ENCODE data around the gene GSK3B.

Gene GSK3B

GRCh38 chr3:120027226-120027625 is 67.0 kb downstream of the GSK3B start:
- no peak for TF ChIP-seq PATZ1 (CRISPR knock-in tag; IDR thresholded peaks at IDR 0.05; ENCODE audit: borderline replicate concordance)
- TF ChIP-seq CREB5 (CRISPR knock-in tag; IDR thresholded peaks at IDR 0.05; ENCODE audit: low read depth), result no peak
- no peak for TF ChIP-seq POU6F1 (CRISPR knock-in tag; IDR thresholded peaks at IDR 0.05; ENCODE audit: borderline replicate concordance, low read depth)
- TF ChIP-seq ESRRG (CRISPR knock-in tag; IDR thresholded peaks at IDR 0.05), result no peak
- TF ChIP-seq ZNF565 (CRISPR knock-in tag; conservative IDR thresholded peaks at IDR 0.05; ENCODE audit: low read depth), result no peak
- no peak for TF ChIP-seq PPARA (CRISPR knock-in tag; IDR thresholded peaks at IDR 0.05; ENCODE audit: borderline replicate concordance)
- no peak for TF ChIP-seq ARNTL (CRISPR knock-in tag; IDR thresholded peaks at IDR 0.05; ENCODE audit: borderline replicate concordance, low read depth)
- TF ChIP-seq TSHZ2 (CRISPR knock-in tag; IDR thresholded peaks at IDR 0.05), result no peak
- no peak for ATAC-seq

GRCh38 chr3:120025520-120025919 is 68.7 kb downstream of the GSK3B start:
- TF ChIP-seq CSDC2 (CRISPR knock-in tag; IDR thresholded peaks at IDR 0.05) (no peak), PATZ1 (CRISPR knock-in tag; IDR thresholded peaks at IDR 0.05; ENCODE audit: borderline replicate concordance) (no peak), BACH2 (CRISPR knock-in tag; IDR thresholded peaks at IDR 0.05; ENCODE audit: borderline replicate concordance) (no peak), TSHZ2 (CRISPR knock-in tag; IDR thresholded peaks at IDR 0.05) (no peak), ZNF70 (CRISPR knock-in tag; IDR thresholded peaks at IDR 0.05) (no peak), CREB5 (CRISPR knock-in tag; IDR thresholded peaks at IDR 0.05; ENCODE audit: low read depth) (no peak), TOX (CRISPR knock-in tag; IDR thresholded peaks at IDR 0.05; ENCODE audit: borderline replicate concordance) (no peak), ARNTL (CRISPR knock-in tag; IDR thresholded peaks at IDR 0.05; ENCODE audit: borderline replicate concordance, low read depth) (no peak), ZNF8 (CRISPR knock-in tag; IDR thresholded peaks at IDR 0.05) (no peak), RARB (CRISPR knock-in tag; IDR thresholded peaks at IDR 0.05) (no peak), OSR1 (CRISPR knock-in tag; IDR thresholded peaks at IDR 0.05) (no peak), PPARA (CRISPR knock-in tag; IDR thresholded peaks at IDR 0.05; ENCODE audit: borderline replicate concordance) (no peak), CSRNP3 (CRISPR knock-in tag; IDR thresholded peaks at IDR 0.05) (no peak), ZFP30 (CRISPR knock-in tag; IDR thresholded peaks at IDR 0.05) (no peak)
- no peak for ATAC-seq
